A673 (cell line): Measurements from ENCODE around the gene ARMC6.

Experiments used
- CTCF ChIP-seq: fragments of 300-800, 200-600 bp; sonication (generic); conservative IDR thresholded peaks from 2 replicates; pipeline ENCODE4 v1.5.1; 2017; ENCODE audit warnings: low read depth, mild to moderate bottlenecking, antibody characterized with exemption, low read length, moderate library complexity, mixed read lengths
- EZH2 ChIP-seq: fragments of 200-600 bp; sonication (generic); IDR thresholded peaks from 2 replicates; pipeline ENCODE4 v1.6.1; 2017; ENCODE audit warnings: borderline replicate concordance, low read depth, mild to moderate bottlenecking, mixed read lengths, antibody characterized with exemption, low read length; ENCODE audit not compliant: poor library complexity, severe bottlenecking

- no peak for TF ChIP-seq CTCF
- no peak for TF ChIP-seq EZH2
Measured at GRCh38 chr19:18998276-18998675, 35.1 kb upstream of the ARMC6 start.
